Measurements from ENCODE around the gene LRP2.
"Not testable (repeated sequence)": the region's sequence is repeated elsewhere in the genome, so short reads cannot be mapped to it uniquely, and the experiment has no call there.

Gene LRP2

GRCh38 chr2:169345486-169346437, 16.6 kb downstream of the LRP2 start:
- DNase-seq, result no peak

DNA sequence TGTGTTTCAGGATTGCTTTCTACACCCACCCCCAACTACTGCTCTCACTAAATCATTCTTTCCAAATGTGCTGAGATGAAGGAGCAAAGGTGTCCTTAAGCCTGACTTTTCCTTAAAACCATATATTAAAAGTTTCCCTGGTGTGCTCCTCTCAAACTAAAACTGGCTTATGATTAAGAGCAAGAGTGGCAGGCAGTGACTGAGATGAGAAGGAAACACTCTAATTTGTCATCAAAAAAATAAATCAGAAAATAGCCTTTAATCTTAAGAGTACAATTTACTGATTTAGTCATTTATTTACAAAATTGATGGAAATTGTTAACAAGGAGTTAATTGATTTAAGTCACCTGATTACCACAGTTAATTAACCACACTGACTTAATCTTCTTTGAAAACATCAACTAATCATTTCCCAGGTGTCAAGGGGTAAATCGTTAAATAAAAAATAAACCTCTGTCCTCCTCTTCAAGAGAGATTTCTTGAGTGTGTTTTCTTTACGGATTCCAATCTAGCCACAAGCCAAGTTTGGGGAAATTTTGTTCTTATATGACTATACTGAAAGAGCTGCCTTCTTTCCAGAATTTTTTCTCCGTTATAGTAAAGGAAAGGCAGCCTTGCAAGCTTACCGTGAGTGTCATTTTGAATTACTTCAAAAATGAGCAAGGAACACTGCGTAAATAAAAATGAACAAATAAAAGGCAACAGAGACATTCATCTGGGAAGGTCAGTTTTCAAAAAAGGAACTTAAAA, 17.4 kb downstream of the LRP2 start:
- DNase-seq, result no peak

DNA sequence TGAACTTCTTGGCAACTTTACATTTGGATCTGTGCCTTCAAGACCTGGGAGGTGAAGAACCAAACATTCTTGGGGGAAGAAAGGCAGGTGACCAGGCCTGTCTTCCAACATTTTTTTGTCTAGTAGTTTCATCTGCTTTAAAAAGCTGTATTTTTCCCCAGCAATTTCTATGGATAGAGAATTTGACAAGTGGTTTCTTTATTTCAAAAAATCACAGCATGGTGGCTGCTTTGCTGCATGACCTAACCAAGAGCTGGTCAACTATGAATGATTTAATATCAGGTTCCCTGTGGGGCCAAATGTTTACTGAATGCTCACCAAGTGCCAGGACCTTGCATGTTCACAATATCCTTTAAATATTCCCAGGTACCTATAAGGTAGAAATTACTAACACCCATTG, 19.1 kb downstream of the LRP2 start:
- no peak for DNase-seq

GRCh38 chr2:169339657-169340056, 22.7 kb downstream of the LRP2 start:
- no peak for DNase-seq

DNA sequence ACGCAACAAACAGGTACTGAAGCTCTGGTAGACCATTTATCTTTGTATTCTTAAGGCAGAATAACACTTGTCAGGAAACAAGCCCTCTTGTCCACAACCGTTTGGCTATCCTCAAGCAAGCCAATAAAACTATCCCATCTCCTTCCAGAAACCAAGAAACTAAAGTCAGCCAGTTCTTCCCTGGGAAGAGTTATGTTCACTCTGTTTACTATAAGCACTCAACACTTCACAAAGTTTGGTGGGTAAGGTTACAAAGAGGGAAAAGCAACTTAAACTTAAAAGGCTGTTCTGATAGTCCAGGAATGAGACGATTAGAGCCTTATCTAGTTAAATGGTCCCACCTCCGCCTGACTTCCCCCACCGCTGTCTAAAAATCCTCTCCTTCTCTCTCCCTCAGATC, 25.6 kb downstream of the LRP2 start:
- no peak for DNase-seq

DNA sequence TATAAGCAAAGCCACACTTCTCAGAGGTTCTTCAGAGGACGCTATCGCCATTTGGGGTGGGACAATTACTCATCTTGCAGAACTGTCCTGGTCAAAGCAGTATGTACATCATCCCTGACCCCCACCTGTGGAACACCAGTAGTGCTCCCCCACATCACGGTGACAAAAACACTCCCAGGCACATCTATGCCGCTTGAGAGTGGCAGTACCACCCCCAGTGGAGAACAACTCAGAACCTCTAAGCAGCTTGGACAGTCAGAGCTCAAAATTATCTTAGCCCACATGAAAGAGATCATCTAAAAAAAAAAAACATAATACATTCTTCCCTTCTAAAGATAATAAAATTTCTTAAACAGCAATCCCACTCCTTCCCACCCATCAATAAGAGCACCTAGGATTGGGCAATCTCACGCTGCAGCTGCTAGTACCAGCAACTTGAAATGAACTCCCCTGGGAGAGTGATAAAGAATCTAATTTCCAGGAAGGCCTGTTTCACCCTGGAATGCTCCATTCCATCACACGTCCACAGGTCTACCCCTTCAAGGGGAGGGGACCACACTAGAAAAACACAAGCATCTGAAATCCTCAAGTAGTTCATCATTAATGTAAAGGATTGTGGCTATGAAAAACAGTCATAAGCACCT, 31.7 kb downstream of the LRP2 start:
- DNase-seq, result no peak

GRCh38 chr2:169329688-169330554, 32.4 kb downstream of the LRP2 start:
- no peak for DNase-seq

DNA sequence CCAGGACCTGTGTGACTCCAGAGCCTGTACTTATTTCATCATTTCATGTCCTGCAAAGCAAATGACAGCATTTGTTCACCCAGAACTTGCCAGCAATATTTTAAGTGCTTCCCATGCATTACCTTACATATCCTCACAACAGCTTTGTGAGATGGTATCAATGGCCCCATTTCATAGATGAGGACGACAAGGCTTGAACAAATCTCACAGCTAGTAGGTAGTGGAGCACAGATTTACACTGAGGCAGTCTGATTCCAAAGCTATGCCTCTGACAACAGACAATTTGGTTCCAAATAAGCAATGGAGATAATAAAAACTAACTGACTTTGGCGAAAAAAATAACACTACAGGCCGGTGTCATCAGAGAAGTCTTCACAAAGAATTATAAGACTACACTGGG, 33.5 kb downstream of the LRP2 start:
- no peak for DNase-seq

DNA sequence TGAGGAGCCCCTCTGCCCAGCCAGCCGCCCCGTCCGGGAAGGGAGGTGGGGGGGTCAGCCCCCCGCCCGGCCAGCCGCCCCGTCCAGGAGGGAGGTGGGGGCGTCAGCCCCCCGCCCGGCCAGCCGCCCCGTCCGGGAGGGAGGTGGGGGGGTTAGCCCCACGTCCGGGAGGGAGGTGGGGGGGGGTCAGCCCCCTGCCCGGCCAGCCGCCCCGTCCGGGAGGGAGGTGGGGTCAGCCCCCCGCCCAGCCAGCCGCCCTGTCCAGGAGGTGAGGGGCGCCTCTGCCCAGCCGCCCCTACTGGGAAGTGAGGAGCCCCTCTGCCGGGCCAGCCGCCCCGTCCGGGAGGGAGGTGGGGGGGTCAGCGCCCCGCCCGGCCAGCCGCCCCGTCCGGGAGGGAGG, 34.5 kb downstream of the LRP2 start:
- DNase-seq, result not testable (repeated sequence)

DNA sequence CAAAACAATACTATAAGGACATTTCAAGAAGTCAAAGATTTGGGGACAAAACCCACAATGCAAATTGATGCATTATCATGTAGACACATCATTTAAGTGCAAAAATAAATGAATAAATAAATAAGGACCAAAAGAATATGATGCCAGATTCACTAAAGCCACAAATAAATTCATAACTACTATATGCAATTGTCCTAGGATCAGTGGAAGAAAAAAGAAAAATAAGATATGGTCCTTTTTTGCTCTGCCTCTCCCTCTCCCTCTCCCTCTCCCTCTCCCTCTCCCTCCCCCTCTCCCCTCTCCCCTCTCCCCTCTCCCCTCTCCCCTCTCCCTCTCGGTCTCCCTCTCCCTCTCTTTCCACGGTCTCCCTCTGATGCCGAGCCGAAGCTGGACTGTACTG, 36.4 kb downstream of the LRP2 start:
- not testable (repeated sequence) for DNase-seq

- no peak for DNase-seq
Measured at GRCh38 chr2:169324581-169325260, 37.6 kb downstream of the LRP2 start.

DNA sequence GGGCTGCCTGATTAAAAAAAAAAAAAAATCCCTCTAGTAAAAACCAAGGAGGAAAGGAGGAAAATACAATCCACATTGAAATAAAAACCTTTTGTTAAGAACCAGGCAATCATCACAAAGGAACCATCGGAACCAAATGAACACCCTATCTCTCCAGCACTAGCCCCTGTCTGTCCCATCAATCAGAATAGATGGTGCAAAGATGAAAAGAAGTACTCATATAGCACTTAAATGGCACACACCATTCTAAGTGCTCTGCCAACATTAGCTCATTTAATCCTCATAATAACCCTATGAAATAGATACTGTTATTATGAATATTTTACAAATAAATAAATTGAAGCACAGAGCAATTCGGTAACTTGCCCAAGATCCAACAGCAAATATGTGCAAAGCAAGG, 38.5 kb downstream of the LRP2 start:
- no peak for DNase-seq

GRCh38 chr2:169320561-169320960, 41.8 kb downstream of the LRP2 start:
- DNase-seq, result no peak

DNA sequence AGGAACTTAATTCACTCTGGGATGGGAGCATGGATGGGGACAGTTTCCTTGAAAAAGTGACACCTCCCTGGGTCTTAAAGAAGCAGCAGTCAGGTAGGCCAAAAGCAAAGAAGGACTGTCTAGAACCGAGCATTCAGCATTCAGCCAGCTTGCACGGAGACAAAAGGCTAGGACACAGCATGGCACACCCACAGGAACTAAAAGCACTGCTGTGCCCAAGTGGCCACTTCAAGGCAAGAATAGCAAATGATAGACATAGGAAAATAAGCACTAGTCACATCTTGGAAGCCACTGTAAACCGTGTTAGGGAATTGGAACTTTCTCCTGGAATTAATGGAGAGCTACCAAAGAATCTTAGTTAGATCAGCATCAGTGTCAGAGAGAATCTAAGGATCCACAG, 47.0 kb downstream of the LRP2 start:
- no peak for DNase-seq

DNA sequence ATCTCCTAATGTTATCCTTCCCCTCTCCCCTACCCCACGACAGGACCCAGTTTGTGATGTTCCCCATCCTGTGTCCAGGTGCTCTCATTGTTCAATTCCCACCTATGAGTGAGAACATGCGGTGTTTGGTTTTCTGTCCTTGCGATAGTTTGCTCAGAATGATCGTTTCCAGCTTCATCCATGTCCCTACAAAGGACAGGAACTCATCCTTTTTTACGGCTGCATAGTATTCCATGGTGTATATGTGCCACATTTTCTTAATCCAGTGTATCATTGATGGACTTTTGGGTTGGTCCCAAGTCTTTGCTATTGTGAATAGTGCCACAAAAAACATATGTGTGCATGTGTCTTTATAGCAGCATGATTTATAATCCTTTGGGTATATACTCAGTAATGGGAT, 54.0 kb downstream of the LRP2 start:
- not testable (repeated sequence) for DNase-seq

DNA sequence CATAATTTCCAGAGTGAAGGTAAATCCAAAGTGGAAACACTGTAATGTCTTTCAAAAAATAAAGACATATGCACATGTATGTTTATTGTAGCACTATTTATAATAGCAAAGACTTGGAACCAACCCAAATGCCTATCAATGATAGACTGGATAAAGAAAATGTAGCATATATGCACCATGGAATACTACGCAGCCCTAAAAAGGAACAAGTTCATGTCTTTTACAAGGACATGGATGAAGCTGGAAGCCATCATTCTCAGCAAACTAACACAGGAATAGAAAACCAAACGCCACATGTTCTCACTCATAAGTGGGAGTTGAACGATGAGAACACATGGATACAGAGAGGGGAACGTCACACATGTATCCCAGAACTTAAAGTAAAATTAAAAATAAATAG, 57.6 kb downstream of the LRP2 start:
- DNase-seq, result not testable (repeated sequence)

DNA sequence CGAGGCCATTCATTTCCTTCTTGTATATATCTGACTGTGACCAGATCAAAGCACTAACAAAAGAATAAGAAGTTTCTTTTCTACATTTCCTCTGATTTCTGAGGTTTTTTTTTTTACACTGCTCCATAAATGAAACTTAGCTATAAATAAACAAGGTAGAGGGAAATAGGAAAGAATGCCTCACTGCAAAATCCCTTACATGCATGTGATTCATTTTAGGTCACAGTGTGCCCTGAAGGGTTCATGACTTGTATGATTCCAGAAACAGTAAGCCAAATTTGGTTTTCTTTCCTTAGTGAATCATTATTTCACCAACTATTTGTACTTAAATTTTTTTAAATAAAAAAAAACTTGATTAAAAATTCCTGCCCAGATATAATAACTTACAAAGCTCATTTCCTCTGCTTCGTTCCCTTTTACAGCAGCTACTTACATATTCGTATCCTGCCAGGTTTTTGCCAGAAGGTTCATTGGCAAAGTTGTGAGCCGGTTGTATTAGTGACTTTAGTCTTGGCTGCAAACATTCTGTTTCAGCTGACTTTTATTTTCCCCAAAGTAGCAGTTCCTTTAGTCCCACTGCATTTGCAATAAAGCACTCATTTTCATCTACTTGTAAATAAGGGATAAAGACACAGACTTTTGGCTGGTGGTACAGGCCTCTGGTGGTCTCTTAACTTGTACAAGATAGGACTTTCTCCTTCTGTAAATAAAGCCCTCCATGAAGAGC, 58.6 kb downstream of the LRP2 start:
- no peak for DNase-seq

- DNase-seq, result no peak
Measured at GRCh38 chr2:169302364-169302763, 60.0 kb downstream of the LRP2 start.

GRCh38 chr2:169301596-169302335, 60.6 kb downstream of the LRP2 start:
- no peak for DNase-seq

Data from stimulated activated CD8-positive, alpha-beta memory T cell treated with anti-CD3 and anti-CD28 coated beads, Interleukin-4, amount 100 ng/mL, for 48 hours (primary cell).